Colonic mucosa (tissue), 4 donors: Measurements from ENCODE around the gene FOXJ2. TPM values are rescaled to one million over a fixed set of nuclear protein-coding genes. Genes with fewer than 3 reads are reported as not detected.

Experiments used
- DNase-seq: peaks from one replicate; pipeline ENCODE4 v3.0.0-alpha.2; 2020
- H3K27ac ChIP-seq: fragments of 200-600 bp; one replicate; pipeline ENCODE4 v1.8.0; 2021
- H3K27me3 ChIP-seq: fragments of 200-600 bp; one replicate; pipeline ENCODE4 v1.8.0; 2021
- H3K36me3 ChIP-seq: fragments of 200-600 bp; one replicate; pipeline ENCODE4 v1.8.0; 2021
- H3K4me1 ChIP-seq: fragments of 200-600 bp; one replicate; pipeline ENCODE4 v1.8.0; 2021; ENCODE audit warnings: mild to moderate bottlenecking
- H3K4me3 ChIP-seq: fragments of 200-600 bp; one replicate; pipeline ENCODE4 v1.8.0; 2021
- H3K9ac ChIP-seq, 2 donors: one replicate each; pipeline ENCODE4 v1.7.0; 2013; ENCODE audit warnings: control low read depth in 2 of 2, low read depth in 2 of 2, low read length in 2 of 2
- H3K9me3 ChIP-seq: fragments of 200-600 bp; one replicate; pipeline ENCODE4 v1.8.0; 2021
- CTCF ChIP-seq: fragments of 200-600 bp; IDR thresholded peaks from one replicate; pipeline ENCODE4 v1.8.0; 2022; ENCODE audit warnings: antibody characterized with exemption, mild to moderate bottlenecking
- intact Hi-C: fragments of 100-400 bp; cut with DNase I; formaldehyde crosslinking; loops from one replicate; pipeline ENCODE4 v1.14.1; 2022
- total RNA-seq, 2 donors: library from RNA; stranded (reverse); fragmentation: NEBNext Ultra II Directional in 1 of 2; extraction: Animal tissue kit (Norgen Biotek cat#: 25700) in 1 of 2; gene quantifications; one replicate each; pipeline ENCODE4 v1.2.1, GENCODE V29; 2021
- donor health status: healthy.
- donor health status: DM: no; HTN: no; CAD: no.
- donor health status: DM: no; HTN: no; CAD: no.

FOXJ2 gene
- total RNA-seq, 2 donors from 2014 or later = 10.7 to 14.9 TPM

- intact Hi-C loops = loop anchor here (5.0 kb wide), 1 partner anchor 47 kb away; the partner anchor contains the start of gene NECAP1
- H3K9me3 ChIP-seq = no peaks in the 10 kb centered on the region
- H3K4me3 ChIP-seq = peak overlapping the region; percentile 94
- H3K36me3 ChIP-seq = peaks cover 2% of the 10 kb centered on the region
- H3K4me1 ChIP-seq = peaks cover 38% of the 10 kb centered on the region
- no peak for DNase-seq
- no peak overlapping the region for H3K27ac ChIP-seq
- peak overlapping the region in 1 of 2 donors; percentile 95 for H3K9ac ChIP-seq
- H3K27me3 ChIP-seq = no peaks in the 10 kb centered on the region
- TF ChIP-seq CTCF = no peak
Observed at GRCh38 chr12:8034802-8035201, 2.3 kb downstream of the FOXJ2 start.

GRCh38 chr12:8035440-8036010 is 3.0 kb downstream of the FOXJ2 start:
- H3K27me3 ChIP-seq = no peaks in the 10 kb centered on the region
- H3K9me3 ChIP-seq = no peaks in the 10 kb centered on the region
- peaks cover 9% of the 10 kb centered on the region for H3K36me3 ChIP-seq
- no peak for DNase-seq
- peaks cover 38% of the 10 kb centered on the region for H3K4me1 ChIP-seq
- intact Hi-C loops = loop anchor here (5.0 kb wide), 1 partner anchor 47 kb away; the partner anchor contains the start of gene NECAP1
- no peak for TF ChIP-seq CTCF
- no peak overlapping the region for H3K9ac ChIP-seq
- H3K4me3 ChIP-seq = no peak overlapping the region
- no peak overlapping the region for H3K27ac ChIP-seq

GRCh38 chr12:8036346-8036745 is 3.8 kb downstream of the FOXJ2 start:
- H3K27ac ChIP-seq = no peak overlapping the region
- intact Hi-C loops = loop anchor here (5.0 kb wide), 1 partner anchor 46 kb away; the partner anchor contains the start of gene NECAP1
- H3K4me3 ChIP-seq = no peak overlapping the region
- no peak for TF ChIP-seq CTCF
- no peak overlapping the region for H3K9ac ChIP-seq
- no peaks in the 10 kb centered on the region for H3K27me3 ChIP-seq
- no peaks in the 10 kb centered on the region for H3K9me3 ChIP-seq
- peaks cover 38% of the 10 kb centered on the region for H3K4me1 ChIP-seq
- peaks cover 9% of the 10 kb centered on the region for H3K36me3 ChIP-seq
- no peak for DNase-seq

GRCh38 chr12:8037046-8037663 is 4.6 kb downstream of the FOXJ2 start:
- TF ChIP-seq CTCF = no peak
- Histone ChIP-seq H3K9ac (no peak overlapping the region), H3K4me1 (peaks cover 38% of the 10 kb centered on the region), H3K9me3 (no peaks in the 10 kb centered on the region), H3K27ac (no peak overlapping the region), H3K36me3 (peaks cover 9% of the 10 kb centered on the region), H3K4me3 (no peak overlapping the region), H3K27me3 (no peaks in the 10 kb centered on the region)
- no peak for DNase-seq
- intact Hi-C loops = loop anchor here (5.0 kb wide), 1 partner anchor 45 kb away; the partner anchor contains the start of gene NECAP1

GRCh38 chr12:8037947-8038346 is 5.4 kb downstream of the FOXJ2 start:
- Histone ChIP-seq H3K9me3 (no peaks in the 10 kb centered on the region), H3K4me3 (no peak overlapping the region), H3K9ac (peak overlapping the region in 1 of 2 donors; percentile 44), H3K27me3 (no peaks in the 10 kb centered on the region), H3K4me1 (peaks cover 38% of the 10 kb centered on the region), H3K27ac (no peak overlapping the region), H3K36me3 (peaks cover 9% of the 10 kb centered on the region)
- intact Hi-C loops = loop anchor here (5.0 kb wide), 1 partner anchor 44 kb away; the partner anchor contains the start of gene NECAP1
- DNase-seq = no peak
- no peak for TF ChIP-seq CTCF
